ENCODE measurements around the gene GANAB. TPM values are rescaled to one million over a fixed set of nuclear protein-coding genes. Genes with fewer than 3 reads are reported as not detected.

The GANAB gene
- total RNA-seq, 2 experiments from 2014 or later, result 198 to 211 TPM

DNA sequence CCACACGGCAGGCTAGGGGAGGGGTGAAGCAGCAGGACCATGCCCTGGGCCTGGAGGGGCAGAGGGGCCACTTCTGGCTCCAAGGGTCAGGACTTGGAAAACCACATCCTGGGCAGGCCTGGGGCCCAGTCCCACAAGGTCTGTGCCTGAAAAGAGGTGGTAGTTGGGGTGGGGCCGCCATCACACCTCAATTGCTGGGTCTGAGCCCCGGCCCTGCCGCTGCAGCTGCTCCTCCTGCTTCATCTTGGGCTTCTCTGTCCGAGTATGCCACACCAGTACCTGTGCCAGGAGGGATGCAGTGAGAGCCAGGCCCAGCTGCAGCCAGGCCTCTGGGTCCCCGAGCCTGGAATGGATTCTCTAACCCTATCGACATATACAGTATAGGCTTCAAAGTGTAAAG lies 30.9 kb downstream of the GANAB start:
- no peak for DNase-seq
- no peaks in the 10 kb centered on the region for H3K27me3 Mint-ChIP-seq
- no peak overlapping the region for H3K27ac Mint-ChIP-seq
- no peak overlapping the region for H3K4me3 Mint-ChIP-seq
- H3K9me3 Mint-ChIP-seq, result no peaks in the 10 kb centered on the region
- H3K36me3 Mint-ChIP-seq, result peaks cover 34% of the 10 kb centered on the region
- H3K4me1 Mint-ChIP-seq, result peaks cover 32% of the 10 kb centered on the region

DNA sequence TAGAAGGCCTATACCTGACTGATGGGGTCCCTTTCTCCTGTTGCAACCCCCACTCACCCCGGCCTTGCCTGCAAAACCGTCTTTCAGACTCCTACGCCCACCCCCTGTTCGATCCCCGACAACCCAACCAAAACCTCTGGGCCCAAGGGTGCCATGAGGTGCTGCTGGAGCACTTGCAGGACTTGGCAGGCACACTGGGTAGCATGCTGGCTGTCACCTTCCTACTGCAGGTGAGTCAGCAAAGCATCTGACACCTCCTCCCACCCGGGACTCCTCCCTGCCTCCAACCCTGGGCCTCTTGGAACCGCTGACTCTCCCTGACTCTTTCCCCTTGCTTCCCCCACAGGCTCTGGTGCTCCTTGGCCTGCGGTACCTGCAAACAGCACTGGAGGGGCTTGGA lies 32.1 kb downstream of the GANAB start:
- H3K27me3 Mint-ChIP-seq, result no peaks in the 10 kb centered on the region
- H3K27ac Mint-ChIP-seq, result peak overlapping the region; percentile 87
- no peaks in the 10 kb centered on the region for H3K9me3 Mint-ChIP-seq
- peak; percentile 43 for DNase-seq
- H3K4me3 Mint-ChIP-seq, result peak overlapping the region; percentile 3
- peaks cover 35% of the 10 kb centered on the region for H3K36me3 Mint-ChIP-seq
- H3K4me1 Mint-ChIP-seq, result peaks cover 32% of the 10 kb centered on the region

DNA sequence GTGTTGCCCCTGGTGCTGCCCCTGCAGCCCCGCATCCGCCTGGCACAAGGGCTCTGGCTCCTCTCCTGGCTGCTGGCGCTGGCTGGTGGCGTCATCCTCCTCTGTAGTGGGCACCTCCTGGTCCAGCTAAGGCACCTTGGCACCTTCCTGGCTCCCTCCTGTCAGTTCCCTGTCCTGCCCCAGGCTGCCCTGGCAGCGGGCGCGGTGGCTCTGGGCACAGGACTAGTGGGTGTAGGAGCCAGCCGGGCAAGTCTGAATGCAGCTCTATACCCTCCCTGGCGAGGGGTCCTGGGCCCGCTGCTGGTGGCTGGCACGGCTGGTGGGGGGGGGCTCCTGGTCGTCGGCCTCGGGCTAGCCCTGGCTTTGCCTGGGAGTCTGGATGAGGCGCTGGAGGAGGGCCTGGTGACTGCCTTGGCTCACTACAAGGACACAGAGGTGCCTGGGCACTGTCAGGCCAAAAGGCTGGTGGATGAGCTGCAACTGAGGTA lies 33.1 kb downstream of the GANAB start:
- peaks cover 36% of the 10 kb centered on the region for H3K4me1 Mint-ChIP-seq
- H3K9me3 Mint-ChIP-seq, result no peaks in the 10 kb centered on the region
- peaks cover 35% of the 10 kb centered on the region for H3K36me3 Mint-ChIP-seq
- peak overlapping the region; percentile 87 for H3K27ac Mint-ChIP-seq
- no peak for DNase-seq
- no peaks in the 10 kb centered on the region for H3K27me3 Mint-ChIP-seq
- H3K4me3 Mint-ChIP-seq, result no peak overlapping the region

DNA sequence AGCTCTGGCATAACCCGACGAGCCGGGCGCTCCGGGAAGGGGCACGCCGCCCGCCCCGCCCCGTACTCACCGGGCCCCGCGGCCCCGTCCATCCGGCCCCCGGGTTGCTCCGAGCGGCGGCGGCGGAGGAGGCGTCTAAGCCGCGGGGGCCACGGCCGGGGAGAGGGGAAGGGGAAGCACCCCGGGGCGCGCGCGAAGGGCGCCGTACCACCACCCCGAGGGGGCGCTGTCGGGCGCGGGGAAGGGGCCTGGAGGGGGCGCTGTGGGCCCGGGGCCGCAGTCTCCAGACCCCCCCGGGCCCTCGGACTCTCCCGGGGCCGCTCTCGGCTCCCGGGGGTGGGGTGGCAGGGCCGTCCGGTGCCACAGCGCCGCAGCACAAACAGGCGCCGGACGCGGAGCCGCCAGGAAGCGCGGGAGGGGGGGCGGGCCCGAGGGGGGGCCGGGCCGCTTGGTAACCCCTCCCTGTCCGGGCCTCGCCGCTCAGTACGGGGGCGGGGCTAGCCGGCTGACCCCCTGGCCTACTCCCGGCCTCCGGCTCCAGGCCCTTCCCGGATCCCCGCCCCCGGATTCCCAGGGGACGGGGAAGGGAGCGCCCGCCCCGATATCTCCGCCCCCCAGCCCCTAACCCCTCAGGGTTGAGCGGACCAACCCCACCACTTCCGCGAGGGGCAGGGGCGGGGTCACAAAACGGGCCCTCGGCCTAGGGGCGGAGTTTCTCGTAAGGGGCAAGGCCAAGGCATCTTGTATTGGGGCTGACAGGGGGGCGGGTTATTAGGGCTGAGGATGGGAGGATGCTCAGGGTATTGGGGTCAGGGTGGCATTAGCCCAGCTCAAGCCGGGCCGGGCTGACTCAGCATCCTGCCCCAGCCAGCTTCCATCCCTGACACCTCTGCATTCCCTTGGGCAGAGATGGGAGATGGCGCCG lies 33.8 kb downstream of the GANAB start, which contains the start of the genes EML3 and ROM1:
Gene EML3 (minus strand): TSS at position 410 of the 925 bp plus-strand sequence. CDS start 318 bp downstream, at position 92.
Gene ROM1 (plus strand): TSS at position 892 of the 925 bp plus-strand sequence. CDS start 25 bp downstream, at position 917.
- Mint-ChIP-seq H3K4me1 (peaks cover 41% of the 10 kb centered on the region), H3K4me3 (peak within 1 kb of the TSS; percentile 90), H3K9me3 (no peaks in the 10 kb centered on the region), H3K27me3 (no peaks in the 10 kb centered on the region), H3K36me3 (peaks cover 40% of the 10 kb centered on the region), H3K27ac (peak within 1 kb of the TSS; percentile 95)
- peak; percentile 90 for DNase-seq

DNA sequence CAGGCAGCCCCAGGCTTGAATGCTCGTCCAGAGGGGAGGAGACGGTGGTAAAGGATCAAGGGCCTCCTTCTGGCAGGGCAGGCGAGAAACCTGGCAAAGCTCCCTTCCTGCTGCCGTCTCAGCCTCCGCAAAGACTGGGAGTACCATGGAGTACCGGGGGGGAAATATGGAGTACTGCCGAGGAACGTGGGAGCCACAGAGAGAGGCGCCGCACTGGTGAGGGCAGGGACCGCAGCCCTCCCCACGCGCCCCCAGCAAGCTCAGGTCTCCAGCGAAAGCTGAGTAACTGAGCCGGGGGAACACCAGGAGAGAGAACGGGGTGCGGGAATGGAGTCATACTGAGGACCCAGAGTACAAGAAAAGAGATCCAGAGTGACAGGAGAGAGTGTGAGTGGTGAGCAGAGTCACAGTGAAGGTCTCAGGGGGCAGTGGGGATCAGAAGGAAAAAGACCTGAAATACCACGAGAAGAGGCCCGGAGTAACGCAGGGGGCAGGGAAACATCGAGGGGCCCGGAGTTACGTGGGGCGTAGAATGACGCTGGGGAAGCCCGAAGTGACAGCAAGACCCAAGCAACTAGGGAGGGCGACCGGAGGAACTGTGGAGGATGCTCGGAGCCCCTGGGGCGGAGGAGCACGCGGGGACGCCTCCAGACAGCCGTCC lies 34.6 kb downstream of the GANAB start:
- Mint-ChIP-seq H3K4me1 (peaks cover 45% of the 10 kb centered on the region), H3K27me3 (no peaks in the 10 kb centered on the region), H3K4me3 (peak overlapping the region; percentile 90), H3K36me3 (peaks cover 41% of the 10 kb centered on the region), H3K9me3 (no peaks in the 10 kb centered on the region), H3K27ac (peak overlapping the region; percentile 95)
- DNase-seq, result peak; percentile 56

DNA sequence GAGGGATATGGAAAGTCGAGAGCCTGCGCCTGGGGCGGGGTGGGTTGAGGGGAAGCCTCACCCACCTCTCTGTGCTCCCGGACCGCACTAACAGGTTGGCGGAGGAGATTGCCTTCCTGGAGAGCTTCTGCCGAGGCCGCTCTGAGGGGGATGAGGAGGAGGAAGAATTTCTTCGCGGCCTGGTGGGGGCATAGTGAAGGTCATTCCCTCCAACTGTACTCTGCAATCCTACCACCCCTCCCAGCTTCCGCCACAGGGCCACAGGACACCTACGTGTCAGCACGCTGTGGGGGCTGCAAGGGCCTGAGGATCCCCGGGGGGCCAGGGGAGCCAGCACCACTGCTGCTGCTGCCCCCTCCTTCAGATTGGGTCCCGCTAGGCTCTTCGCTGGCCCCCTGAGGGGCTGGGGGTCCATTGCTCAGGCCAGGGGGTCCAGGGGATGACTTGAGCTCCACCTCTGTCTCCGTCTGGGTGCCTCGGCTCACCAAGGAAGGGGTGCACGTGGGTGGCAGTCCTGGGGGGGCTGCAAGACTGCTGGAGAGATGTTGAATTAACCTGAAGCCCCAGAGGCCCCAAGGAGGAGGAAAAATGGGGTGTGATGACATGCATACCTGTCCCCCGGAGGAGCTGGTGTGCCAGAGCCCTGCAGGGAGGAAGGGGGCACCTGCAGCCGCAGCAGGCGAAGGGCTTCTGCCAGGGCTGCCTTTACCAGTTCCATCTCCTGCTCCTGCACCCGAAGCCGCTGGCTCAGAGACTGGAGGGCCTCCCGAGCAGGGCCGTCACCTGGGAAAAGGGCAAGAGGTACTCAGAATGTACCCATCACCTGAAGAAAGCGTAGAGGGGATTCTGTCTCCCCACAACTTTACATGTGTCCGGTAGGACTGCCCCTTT lies 35.4 kb downstream of the GANAB start:
- peak overlapping the region; percentile 90 for H3K4me3 Mint-ChIP-seq
- peaks cover 48% of the 10 kb centered on the region for H3K4me1 Mint-ChIP-seq

DNA sequence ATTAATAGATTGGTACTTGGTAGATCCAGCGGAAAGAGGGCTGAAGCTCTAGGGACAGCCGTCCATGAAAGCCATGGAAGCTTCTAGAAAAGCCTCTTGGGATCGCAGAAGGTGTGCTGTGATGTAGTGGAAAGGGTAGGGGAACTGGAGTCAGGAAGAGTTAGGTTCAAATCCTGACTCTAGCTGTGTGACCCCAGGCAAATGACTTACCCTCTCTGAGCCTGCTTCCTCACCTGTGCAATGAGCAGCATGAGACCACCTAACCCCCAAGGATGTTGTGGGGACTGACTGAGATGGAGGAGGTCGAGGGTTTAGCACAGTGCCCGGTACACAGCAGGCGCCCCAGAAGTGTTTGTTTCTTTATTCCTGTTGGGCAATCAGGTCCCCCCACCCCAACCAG lies 36.0 kb downstream of the GANAB start:
- peak overlapping the region; percentile 90 for H3K4me3 Mint-ChIP-seq
- DNase-seq, result no peak
- peaks cover 49% of the 10 kb centered on the region for H3K4me1 Mint-ChIP-seq
- peak overlapping the region; percentile 95 for H3K27ac Mint-ChIP-seq
- H3K27me3 Mint-ChIP-seq, result no peaks in the 10 kb centered on the region
- no peaks in the 10 kb centered on the region for H3K9me3 Mint-ChIP-seq
- peaks cover 43% of the 10 kb centered on the region for H3K36me3 Mint-ChIP-seq

More for the DNA sequence above, 35.4 kb downstream of the GANAB start:
- H3K36me3 Mint-ChIP-seq, result peaks cover 42% of the 10 kb centered on the region
- no peaks in the 10 kb centered on the region for H3K27me3 Mint-ChIP-seq
- H3K27ac Mint-ChIP-seq, result peak overlapping the region; percentile 95
- no peaks in the 10 kb centered on the region for H3K9me3 Mint-ChIP-seq
- no peak for DNase-seq

DNA sequence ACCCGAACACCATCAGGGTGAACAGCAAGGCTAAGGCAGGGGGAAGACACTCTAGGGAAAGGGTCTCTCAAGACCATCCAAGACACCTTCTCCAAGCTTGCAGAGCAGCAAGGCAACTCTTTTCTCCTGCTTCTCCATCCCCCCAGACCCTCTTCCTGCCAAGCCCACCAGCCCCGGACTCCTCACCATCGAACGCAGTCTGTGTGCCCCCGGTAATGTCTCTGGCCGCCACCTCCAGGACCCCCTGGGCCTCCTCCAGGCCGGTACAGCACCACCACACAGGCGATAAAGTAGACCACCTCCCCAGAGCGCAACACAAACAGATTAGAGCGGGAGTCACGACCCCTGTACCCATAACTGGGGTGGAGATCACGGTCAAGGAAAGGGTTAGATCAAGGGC lies 37.6 kb downstream of the GANAB start:
- H3K4me3 Mint-ChIP-seq, result no peak overlapping the region
- no peak for DNase-seq
- peaks cover 45% of the 10 kb centered on the region for H3K36me3 Mint-ChIP-seq
- no peak overlapping the region for H3K27ac Mint-ChIP-seq
- no peaks in the 10 kb centered on the region for H3K27me3 Mint-ChIP-seq
- peaks cover 42% of the 10 kb centered on the region for H3K4me1 Mint-ChIP-seq
- H3K9me3 Mint-ChIP-seq, result no peaks in the 10 kb centered on the region

DNA sequence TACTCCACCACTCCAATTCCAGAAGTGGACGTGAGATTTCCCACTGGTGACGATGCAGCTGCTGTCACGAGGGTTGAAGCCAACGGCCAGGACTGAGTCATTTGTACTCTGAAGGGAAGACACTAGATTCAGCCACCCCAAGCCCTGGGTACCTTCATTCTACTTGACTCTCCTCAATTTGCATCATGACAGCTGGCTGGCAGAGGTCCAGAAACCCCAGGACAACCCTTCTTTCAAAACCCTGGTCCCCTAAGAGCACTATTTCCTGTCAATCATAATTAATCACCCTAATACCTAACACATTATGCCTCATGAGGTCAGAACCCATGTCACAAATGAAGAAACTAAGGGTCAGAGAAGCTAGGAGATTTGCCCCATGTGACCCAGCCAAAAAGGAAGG lies 38.7 kb downstream of the GANAB start:
- H3K27ac Mint-ChIP-seq, result peak overlapping the region; percentile 52
- no peak overlapping the region for H3K4me3 Mint-ChIP-seq
- peaks cover 53% of the 10 kb centered on the region for H3K36me3 Mint-ChIP-seq
- H3K27me3 Mint-ChIP-seq, result no peaks in the 10 kb centered on the region
- DNase-seq, result no peak
- no peaks in the 10 kb centered on the region for H3K9me3 Mint-ChIP-seq
- H3K4me1 Mint-ChIP-seq, result peaks cover 40% of the 10 kb centered on the region

DNA sequence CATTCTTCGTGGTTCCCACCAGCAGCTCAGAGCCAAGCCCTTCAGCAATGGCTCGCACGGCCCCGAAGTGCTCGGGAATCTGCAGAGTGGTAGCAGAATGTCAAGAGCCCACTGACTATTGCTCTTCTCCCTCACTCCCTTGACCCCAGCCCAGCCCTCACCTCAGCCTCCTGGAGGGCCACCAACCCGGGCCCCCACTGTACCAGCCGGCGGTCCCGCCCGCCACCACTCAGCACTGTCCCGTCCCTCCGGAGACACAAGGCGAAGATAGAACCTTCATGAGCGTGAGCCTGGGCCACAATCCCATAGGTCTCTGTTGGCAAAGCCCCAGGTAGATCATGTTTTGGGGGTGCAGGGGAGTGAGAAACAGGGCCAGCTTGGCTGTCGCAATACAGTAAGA lies 40.5 kb downstream of the GANAB start:
- no peaks in the 10 kb centered on the region for H3K9me3 Mint-ChIP-seq
- H3K27me3 Mint-ChIP-seq, result no peaks in the 10 kb centered on the region
- no peak overlapping the region for H3K4me3 Mint-ChIP-seq
- H3K27ac Mint-ChIP-seq, result no peak overlapping the region
- H3K4me1 Mint-ChIP-seq, result peaks cover 43% of the 10 kb centered on the region
- H3K36me3 Mint-ChIP-seq, result peaks cover 50% of the 10 kb centered on the region
- DNase-seq, result no peak

DNA sequence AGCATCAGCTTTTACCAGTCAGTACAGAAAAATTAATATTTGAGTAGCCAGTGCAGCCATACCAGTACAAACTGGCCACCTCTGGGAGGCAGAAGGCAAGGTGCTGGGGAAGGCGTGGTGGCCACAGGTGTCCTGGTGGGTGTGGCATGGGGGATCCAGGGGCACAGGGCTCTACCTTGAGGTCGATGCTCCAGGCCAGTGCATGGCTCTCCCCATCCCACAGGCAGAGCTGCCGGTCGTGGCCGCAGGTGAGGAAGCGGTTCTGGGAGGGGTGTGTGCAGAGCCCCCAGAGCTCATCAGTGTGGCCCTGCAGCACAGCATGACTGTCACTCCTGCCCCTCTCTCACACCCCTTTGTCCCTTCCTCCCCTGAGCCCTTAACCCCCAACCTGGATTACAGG lies 40.9 kb downstream of the GANAB start:
- H3K27me3 Mint-ChIP-seq, result no peaks in the 10 kb centered on the region
- no peaks in the 10 kb centered on the region for H3K9me3 Mint-ChIP-seq
- H3K4me1 Mint-ChIP-seq, result peaks cover 40% of the 10 kb centered on the region
- DNase-seq, result no peak
- peaks cover 50% of the 10 kb centered on the region for H3K36me3 Mint-ChIP-seq
- H3K27ac Mint-ChIP-seq, result no peak overlapping the region
- no peak overlapping the region for H3K4me3 Mint-ChIP-seq

DNA sequence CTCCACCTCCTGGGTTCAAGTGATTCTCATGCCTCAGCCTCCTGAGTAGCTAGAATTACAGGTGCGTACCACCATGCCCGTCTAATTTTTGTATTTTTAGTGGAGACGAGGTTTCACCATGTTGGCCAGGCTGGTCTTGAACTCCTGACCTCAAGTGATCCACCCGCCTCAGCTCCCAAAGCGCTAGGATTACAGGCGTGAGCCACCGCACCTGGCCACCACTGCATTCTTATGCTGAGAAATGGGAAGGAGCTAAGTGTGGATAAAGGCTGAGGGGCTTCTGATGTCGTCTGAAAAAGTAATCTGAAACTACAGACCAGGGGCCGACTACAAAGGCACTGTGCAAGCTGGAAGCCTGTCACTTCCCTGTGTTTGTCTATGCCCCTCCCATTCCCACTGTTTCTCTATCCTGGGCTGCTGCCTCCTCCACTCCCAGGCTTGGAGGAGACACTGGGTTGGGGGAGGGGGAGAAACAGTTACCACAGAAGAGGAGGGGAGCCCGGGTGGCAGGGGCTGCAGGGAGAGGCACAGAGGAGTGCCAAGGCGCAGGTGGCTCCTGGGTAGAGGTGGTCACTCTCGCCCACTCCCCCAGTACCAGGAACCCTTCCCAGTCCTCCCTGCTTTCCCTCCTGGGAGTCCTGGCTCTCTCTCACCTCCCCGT lies 41.8 kb downstream of the GANAB start:
- H3K36me3 Mint-ChIP-seq, result peaks cover 53% of the 10 kb centered on the region
- no peak overlapping the region for H3K27ac Mint-ChIP-seq
- no peak overlapping the region for H3K4me3 Mint-ChIP-seq

DNA sequence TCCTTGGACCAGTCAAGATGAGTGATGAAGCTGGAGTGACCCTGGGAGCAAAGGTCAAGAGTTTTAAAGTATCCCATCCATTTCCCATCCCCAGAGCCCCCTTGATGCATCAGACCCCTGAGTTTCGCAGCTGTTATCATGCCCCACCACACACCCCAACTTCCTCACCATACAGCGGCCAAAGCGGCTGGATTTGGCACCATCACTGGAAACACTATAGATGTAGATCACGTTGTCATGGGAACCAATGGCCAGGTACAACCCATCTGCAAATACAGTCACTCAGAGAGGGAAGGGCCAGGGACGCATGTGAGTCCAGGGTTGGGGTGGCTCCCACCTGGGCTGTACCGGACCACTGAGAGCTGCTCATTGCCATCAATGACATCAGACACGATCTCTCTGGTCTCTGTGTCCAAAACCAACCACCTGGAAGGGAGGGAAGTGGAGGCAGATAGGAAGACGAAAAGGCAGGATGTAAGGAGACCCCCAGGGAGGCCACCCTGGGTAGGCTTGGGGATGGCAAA lies 42.6 kb downstream of the GANAB start:
- Mint-ChIP-seq H3K27ac (no peak overlapping the region), H3K27me3 (no peaks in the 10 kb centered on the region), H3K9me3 (peaks cover 1% of the 10 kb centered on the region), H3K4me3 (no peak overlapping the region), H3K36me3 (peaks cover 55% of the 10 kb centered on the region), H3K4me1 (peaks cover 43% of the 10 kb centered on the region)
- DNase-seq, result no peak

More for the DNA sequence above, 41.8 kb downstream of the GANAB start:
- no peaks in the 10 kb centered on the region for H3K9me3 Mint-ChIP-seq
- no peak for DNase-seq
- peaks cover 41% of the 10 kb centered on the region for H3K4me1 Mint-ChIP-seq
- H3K27me3 Mint-ChIP-seq, result no peaks in the 10 kb centered on the region

DNA sequence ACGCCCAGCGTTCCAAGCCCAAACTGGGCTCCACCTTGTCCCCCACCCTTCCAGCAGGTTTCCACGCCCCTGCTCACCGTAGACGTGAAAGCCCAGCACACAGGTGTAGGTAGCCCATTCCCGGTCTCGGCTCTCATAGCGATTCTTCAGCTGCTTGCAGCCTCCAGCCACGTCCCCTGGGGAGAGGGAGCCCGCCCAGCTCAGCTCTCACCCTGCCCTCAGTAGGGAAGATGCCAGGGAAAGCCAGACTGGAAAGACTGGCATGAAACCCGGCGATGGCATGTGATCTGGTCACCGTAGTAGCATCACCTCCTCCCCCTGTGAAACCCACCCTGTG lies 43.4 kb downstream of the GANAB start:
- Mint-ChIP-seq H3K36me3 (peaks cover 58% of the 10 kb centered on the region), H3K4me1 (peaks cover 45% of the 10 kb centered on the region), H3K27ac (peak overlapping the region; percentile 6), H3K4me3 (no peak overlapping the region), H3K9me3 (peaks cover 1% of the 10 kb centered on the region), H3K27me3 (no peaks in the 10 kb centered on the region)
- no peak for DNase-seq

Data from activated naive CD8-positive, alpha-beta T cell treated with anti-CD3 and anti-CD28 coated beads for 36 hours (primary cell).